NAMALWA (cell line): ENCODE results near the gene TMEM164.

Source experiments
- DNase-seq: peaks from one replicate; pipeline ENCODE4 v3.0.0-alpha.2; 2015; ENCODE audit warnings: low spot score

TMEM164 gene

DNA sequence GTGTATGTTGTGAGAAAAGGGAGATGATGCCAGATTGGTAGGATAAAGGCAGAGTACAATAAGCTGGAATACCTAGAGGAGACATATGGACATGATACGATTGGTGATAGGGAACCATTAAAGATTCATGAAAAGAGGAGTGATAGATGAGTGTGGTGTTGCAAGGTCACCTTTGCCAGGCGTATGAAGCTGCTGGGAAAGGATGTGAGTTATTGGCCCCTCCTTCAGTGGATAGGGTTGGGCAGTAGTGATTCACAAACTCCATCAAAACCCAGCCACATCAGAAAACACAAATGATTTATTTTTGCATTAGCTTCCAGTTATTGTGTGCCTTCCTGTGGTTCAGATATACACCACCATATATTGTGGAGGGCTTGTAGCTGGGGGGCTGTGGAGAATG, 34.3 kb downstream of the TMEM164 start:
- DNase-seq: no peak

DNA sequence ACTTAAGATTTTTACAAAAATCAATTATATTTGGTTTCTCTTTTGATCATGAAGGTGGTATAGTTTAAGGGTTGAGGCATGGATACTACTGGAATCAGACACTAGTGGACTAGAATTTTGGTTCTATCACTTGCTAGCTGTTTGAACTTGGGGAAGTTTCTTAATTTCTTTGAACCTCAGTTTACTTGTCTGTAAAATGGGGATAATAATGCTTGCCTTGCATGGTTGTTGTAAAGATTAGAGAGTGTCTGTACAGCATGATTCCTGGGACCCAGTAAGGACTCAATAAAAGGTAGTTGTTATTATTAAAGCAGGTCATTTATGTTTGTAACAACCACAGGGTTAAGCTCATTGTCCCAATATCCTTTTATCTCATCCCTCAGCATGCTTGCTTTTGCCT, 36.0 kb downstream of the TMEM164 start:
- no peak for DNase-seq

GRCh38 chrX:110041980-110042379, 39.1 kb downstream of the TMEM164 start:
- DNase-seq: no peak

- no peak for DNase-seq
These were observed 39.6 kb downstream of the TMEM164 start for GRCh38 chrX:110042496-110042895.

GRCh38 chrX:110043506-110043905, 40.6 kb downstream of the TMEM164 start:
- DNase-seq: no peak

GRCh38 chrX:110044346-110045249, 41.7 kb downstream of the TMEM164 start:
- no peak for DNase-seq

DNA sequence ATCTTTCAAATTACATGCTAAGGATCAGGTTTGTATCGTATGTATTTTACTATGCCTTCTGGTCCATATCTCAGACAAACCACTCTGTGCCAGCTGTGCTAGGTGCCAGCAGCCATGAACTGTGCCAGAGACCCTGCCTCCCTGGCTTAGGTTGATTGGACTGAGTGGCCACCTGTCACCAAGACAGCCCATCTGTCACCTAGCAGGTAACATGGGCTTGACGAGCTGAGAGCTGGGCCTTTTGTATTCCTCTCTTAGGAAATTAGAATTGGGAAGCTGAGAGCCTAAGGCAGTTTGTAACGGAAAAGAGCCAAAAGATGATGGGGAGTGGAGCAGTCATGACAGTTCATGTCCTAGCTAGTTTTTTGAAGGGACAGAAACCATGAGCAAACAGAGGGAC, 42.5 kb downstream of the TMEM164 start:
- no peak for DNase-seq

- no peak for DNase-seq
These were observed 43.1 kb downstream of the TMEM164 start for GRCh38 chrX:110046001-110046400.

DNA sequence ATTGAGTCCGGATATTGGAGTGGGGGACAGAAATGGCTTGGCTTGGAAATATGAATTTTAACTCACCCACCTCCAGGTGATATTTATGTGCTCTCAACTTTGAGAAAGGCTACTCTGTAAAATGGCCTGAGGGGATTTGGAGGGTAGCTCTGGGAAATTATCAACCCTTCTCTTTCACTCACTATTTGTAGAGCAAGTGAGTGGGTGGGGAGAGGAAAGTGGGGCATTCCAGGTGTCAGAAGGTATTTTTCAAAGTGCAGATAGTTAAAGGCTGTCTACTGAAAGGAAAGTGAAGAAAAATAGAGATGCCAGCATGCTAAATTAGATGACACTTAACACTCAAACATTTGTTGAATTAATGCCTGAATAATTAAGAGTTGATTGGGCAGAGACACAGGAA, 44.1 kb downstream of the TMEM164 start:
- DNase-seq: no peak

GRCh38 chrX:110049096-110049495, 46.2 kb downstream of the TMEM164 start:
- DNase-seq: no peak

GRCh38 chrX:110050386-110050785, 47.5 kb downstream of the TMEM164 start:
- DNase-seq: no peak

- no peak for DNase-seq
These were observed 48.0 kb downstream of the TMEM164 start for GRCh38 chrX:110050901-110051300.

GRCh38 chrX:110051559-110051958, 48.6 kb downstream of the TMEM164 start:
- no peak for DNase-seq

DNA sequence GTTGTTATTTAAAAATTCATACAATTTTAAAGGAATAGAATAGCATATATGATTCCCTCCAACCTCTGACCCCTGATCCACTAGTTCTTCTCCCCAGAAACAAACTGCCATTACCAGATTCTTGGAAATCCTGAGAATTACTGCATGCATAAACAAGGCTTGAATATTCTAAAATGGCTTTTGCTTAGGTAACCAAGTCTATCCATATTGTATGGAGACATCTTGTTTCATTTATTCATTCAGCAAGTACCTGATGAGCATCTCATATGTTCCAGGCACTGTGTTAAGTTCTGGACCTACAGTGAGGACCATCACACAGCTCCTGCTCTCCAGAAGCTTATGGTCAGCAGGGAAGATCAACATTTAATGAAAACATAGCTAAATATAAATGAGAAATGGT, 49.4 kb downstream of the TMEM164 start:
- no peak for DNase-seq

DNA sequence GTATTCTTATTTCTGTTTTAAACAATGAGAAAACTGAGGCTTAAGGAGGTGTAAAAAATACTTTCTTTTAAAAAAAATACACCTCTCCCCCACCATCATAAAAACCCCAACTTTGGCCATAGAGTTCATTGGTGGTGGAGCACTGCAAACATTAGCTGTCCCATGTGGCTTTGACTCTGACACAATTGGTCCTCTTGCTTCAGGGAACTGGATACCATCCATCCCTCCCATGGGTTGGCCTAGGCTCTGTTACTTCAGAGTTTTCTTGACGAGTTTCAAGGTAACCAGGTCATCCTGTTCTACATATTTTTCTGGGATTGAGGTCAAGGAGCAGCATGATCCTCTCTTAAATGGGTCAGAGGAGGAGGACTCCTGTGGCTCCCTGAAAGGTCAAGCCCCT, 50.5 kb downstream of the TMEM164 start:
- DNase-seq: no peak

GRCh38 chrX:110055616-110056015, 52.7 kb downstream of the TMEM164 start:
- DNase-seq: no peak

GRCh38 chrX:110056419-110056818, 53.5 kb downstream of the TMEM164 start:
- no peak for DNase-seq

- DNase-seq: no peak
These were observed 56.5 kb downstream of the TMEM164 start for GRCh38 chrX:110059410-110059809.

DNA sequence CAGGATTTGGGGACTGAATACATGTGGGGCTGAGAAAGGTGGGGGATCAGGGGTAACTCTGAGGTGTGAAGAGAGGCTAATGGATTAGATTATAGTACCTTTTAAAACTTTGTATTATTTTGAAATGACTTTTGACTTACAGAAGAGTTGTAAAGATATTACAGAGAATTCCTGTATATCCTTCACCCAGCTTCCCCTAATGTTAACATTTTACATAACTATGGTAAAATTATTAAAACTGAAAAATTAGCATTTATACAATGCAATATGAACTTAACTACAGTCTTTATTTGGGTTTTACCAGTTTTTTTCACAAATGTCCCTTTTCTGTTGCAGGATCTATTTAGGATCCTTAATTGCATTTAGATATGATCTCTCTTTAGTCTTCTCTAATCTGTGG, 57.4 kb downstream of the TMEM164 start:
- no peak for DNase-seq

GRCh38 chrX:110060846-110061537, 58.1 kb downstream of the TMEM164 start:
- no peak for DNase-seq

- DNase-seq: no peak
These were observed 60.0 kb downstream of the TMEM164 start for GRCh38 chrX:110062919-110063318.

- DNase-seq: no peak
These were observed 63.7 kb downstream of the TMEM164 start for GRCh38 chrX:110066488-110067225.

DNA sequence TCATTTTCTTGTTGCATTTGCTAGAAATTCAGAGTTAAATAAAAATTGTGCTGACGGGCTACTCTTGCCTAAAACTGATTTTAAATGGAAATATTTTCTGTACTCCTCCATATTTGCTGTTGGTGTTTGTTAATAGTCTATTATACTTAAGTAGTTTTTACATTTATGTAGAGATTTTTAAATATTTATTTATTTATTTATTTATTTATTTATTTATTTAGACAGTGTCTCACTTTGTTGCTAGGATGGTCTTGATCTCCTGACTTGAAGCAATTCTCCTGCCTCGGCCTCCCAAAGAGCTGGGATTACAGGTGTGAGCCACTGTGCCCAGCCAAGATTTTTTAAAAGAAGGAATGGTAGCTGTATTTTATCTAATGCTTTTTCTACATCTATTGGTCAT, 68.1 kb downstream of the TMEM164 start:
- no peak for DNase-seq
